Hematopoietic multipotent progenitor cell treated with erythropoietin and hydrocortisone succinate and interleukin-3 and kit ligand, for 4 days (in vitro differentiated cells): ENCODE data around the gene EEA1.
"Not testable (repeated sequence)": the region's sequence is repeated elsewhere in the genome, so short reads cannot be mapped to it uniquely, and the experiment has no call there.

Experiments used
- DNase-seq: peaks from one replicate; pipeline ENCODE4 v3.0.0-alpha.2; 2015

The EEA1 gene

GRCh38 chr12:92928962-92929915 is at the start of gene EEA1:
Gene EEA1, minus strand, starts transcription at chr12:92929295. Its CDS starts 229 bp downstream, at chr12:92929066.
- peak; percentile 98 for DNase-seq

GRCh38 chr12:92978607-92979006 is 49.5 kb upstream of the EEA1 start:
- no peak for DNase-seq

- DNase-seq, result no peak
Observed at GRCh38 chr12:92977326-92977725, 48.2 kb upstream of the EEA1 start.

GRCh38 chr12:92974759-92975158 is 45.7 kb upstream of the EEA1 start:
- DNase-seq, result no peak

GRCh38 chr12:92973614-92974013 is 44.5 kb upstream of the EEA1 start:
- peak; percentile 42 for DNase-seq

- DNase-seq, result no peak
Observed at GRCh38 chr12:92971859-92972524, 42.9 kb upstream of the EEA1 start.

- no peak for DNase-seq
Observed at GRCh38 chr12:92968176-92968813, 39.2 kb upstream of the EEA1 start.

- DNase-seq, result not testable (repeated sequence)
Observed at GRCh38 chr12:92964378-92964777, 35.3 kb upstream of the EEA1 start.

- no peak for DNase-seq
Observed at GRCh38 chr12:92961949-92962348, 32.9 kb upstream of the EEA1 start.

- DNase-seq, result no peak
Observed at GRCh38 chr12:92955997-92956663, 27.0 kb upstream of the EEA1 start.

- peak; percentile 16 for DNase-seq
Observed at GRCh38 chr12:92953747-92954146, 24.7 kb upstream of the EEA1 start.

GRCh38 chr12:92952394-92952793 is 23.3 kb upstream of the EEA1 start:
- DNase-seq, result no peak

GRCh38 chr12:92951006-92951405 is 21.9 kb upstream of the EEA1 start:
- DNase-seq, result no peak

GRCh38 chr12:92950011-92950410 is 20.9 kb upstream of the EEA1 start:
- DNase-seq, result no peak

GRCh38 chr12:92949466-92949865 is 20.4 kb upstream of the EEA1 start:
- no peak for DNase-seq

GRCh38 chr12:92947589-92948215 is 18.6 kb upstream of the EEA1 start:
- DNase-seq, result no peak

GRCh38 chr12:92945659-92946220 is 16.6 kb upstream of the EEA1 start:
- no peak for DNase-seq

GRCh38 chr12:92943482-92944250 is 14.6 kb upstream of the EEA1 start:
- DNase-seq, result peak; percentile 38

- DNase-seq, result peak; percentile 56
Observed at GRCh38 chr12:92942905-92943304, 13.8 kb upstream of the EEA1 start.

GRCh38 chr12:92939116-92939515 is 10.0 kb upstream of the EEA1 start:
- no peak for DNase-seq

- DNase-seq, result no peak
Observed at GRCh38 chr12:92938638-92939037, 9.5 kb upstream of the EEA1 start.
